K562 (cell line): ENCODE measurements around the gene GABRB1. TPM values are rescaled to one million over a fixed set of nuclear protein-coding genes. Genes with fewer than 3 reads are reported as not detected.

Source experiments
- ATAC-seq: fragments of 200-7000 bp; cut with Tn5 transposase; 3 replicates; pipeline ENCODE4 v1.9.1; 2020; ENCODE audit warnings: moderate library complexity
- BruUV-seq: library from RNA; stranded (reverse); fragments of 400-500 nt; replicated peaks from 2 replicates; lab custom pipeline; 2021; lab: Mats Ljungman, UMichigan
- CTCF ChIA-PET: fragments of 300-600 bp; formaldehyde crosslinking; extraction: SDS; loops from one replicate; lab custom pipeline; 2021; ENCODE audit warnings: low intra/inter-chr PET ratio; lab: Yijun Ruan, JAX
- POLR2A ChIA-PET: fragments of 300-600, 350-650 bp; sonication (Branson Sonifier 250); formaldehyde crosslinking; extraction: SDS; loops from one replicate; lab custom pipeline; 2021; ENCODE audit warnings: antibody characterized with exemption, inconsistent platforms; lab: Yijun Ruan, JAX
- DNase-seq, 4 experiments: peaks; one replicate each; pipeline versions ENCODE4 v3.0.0 to v3.0.0-alpha.2; 2011 to 2018; ENCODE audit warnings: low spot score in 3 of 4, mixed read lengths in 3 of 4; ENCODE audit errors: extremely low read depth in 1 of 4
- FAIRE-seq: peaks from 2 replicates; lab custom pipeline; 2011; peaks lifted over from hg19 to GRCh38; lab: Jason Lieb, UNC
- H2AFZ ChIP-seq: 2 replicates; pipeline ENCODE4 v1.6.0; 2011; ENCODE audit warnings: low read depth, low read length, control low read depth, inconsistent platforms
- H3K27ac ChIP-seq: fragments of 200-600 bp; 3 replicates; pipeline ENCODE4 v1.8.0; 2011; ENCODE audit warnings: low read depth, mild to moderate bottlenecking, control low read depth, inconsistent platforms, low read length, moderate library complexity, mixed read lengths; ENCODE audit errors: extremely low read depth
- H3K27me3 ChIP-seq, 2 experiments: fragments of 300-600 bp in 1 of 2; 2 replicates in 1 of 2; 3 replicates in 1 of 2; pipeline versions ENCODE4 v1.6.0 to v1.8.0; 2011; ENCODE audit warnings: inconsistent platforms in 2 of 2, low read length in 2 of 2, mild to moderate bottlenecking in 1 of 2, mixed read lengths in 1 of 2, moderate library complexity in 1 of 2; ENCODE audit not compliant: control insufficient read depth in 2 of 2, insufficient read depth in 2 of 2
- H3K36me3 ChIP-seq: fragments of 300-600 bp; 3 replicates; pipeline ENCODE4 v1.8.0; 2011; ENCODE audit warnings: mild to moderate bottlenecking, low read length, inconsistent platforms; ENCODE audit not compliant: control insufficient read depth, insufficient read depth
- H3K4me1 ChIP-seq, 2 experiments: fragments of 200-600 bp in 1 of 2; replicated peaks in 1 of 2; 2 replicates in 1 of 2; 3 replicates in 1 of 2; pipeline versions ENCODE4 v1.5.1 to v1.8.0; 2011; ENCODE audit warnings: inconsistent platforms in 2 of 2, low read length in 2 of 2, mild to moderate bottlenecking in 1 of 2, mixed read lengths in 1 of 2, moderate library complexity in 1 of 2; ENCODE audit not compliant: control insufficient read depth in 2 of 2, insufficient read depth in 2 of 2
- H3K4me2 ChIP-seq: 2 replicates; pipeline ENCODE4 v1.6.1; 2011; ENCODE audit warnings: low read length, control low read depth, inconsistent platforms, mixed read lengths; ENCODE audit not compliant: insufficient read depth
- H3K4me3 ChIP-seq: fragments of 200-600 bp; sonication (generic), shearing (Covaris generic); 2 replicates; pipeline ENCODE4 v1.5.1; 2016; ENCODE audit warnings: control low read depth, inconsistent platforms
- H3K79me2 ChIP-seq: fragments of 200-600 bp; 3 replicates; pipeline ENCODE4 v1.8.0; 2011; ENCODE audit warnings: low read length, inconsistent platforms; ENCODE audit not compliant: control insufficient read depth, insufficient read depth
- H3K9ac ChIP-seq, 2 experiments: 2 replicates each; pipeline versions ENCODE4 v1.6.0 to v1.6.1; 2011; ENCODE audit warnings: low read depth in 2 of 2, low read length in 2 of 2, control low read depth in 1 of 2, inconsistent platforms in 1 of 2, mild to moderate bottlenecking in 1 of 2, mixed read lengths in 1 of 2; ENCODE audit not compliant: insufficient read depth in 1 of 2
- H3K9me1 ChIP-seq: one replicate; pipeline ENCODE4 v1.6.0; 2011; ENCODE audit warnings: inconsistent platforms, mild to moderate bottlenecking, low read length, moderate library complexity; ENCODE audit not compliant: control insufficient read depth, insufficient read depth
- H3K9me3 ChIP-seq: replicated peaks from 2 replicates; pipeline ENCODE4 v1.5.1; 2011; ENCODE audit warnings: low read depth, low read length, inconsistent platforms; ENCODE audit not compliant: control insufficient read depth, insufficient read depth
- H4K20me1 ChIP-seq: replicated peaks from 2 replicates; pipeline ENCODE4 v1.6.1; 2011; ENCODE audit warnings: low read length, inconsistent platforms, mixed read lengths; ENCODE audit not compliant: control insufficient read depth, insufficient read depth
- BRF2 ChIP-seq: IDR thresholded peaks from 3 replicates; pipeline ENCODE4 v1.6.1; 2011; ENCODE audit warnings: borderline replicate concordance, mild to moderate bottlenecking; ENCODE audit not compliant: insufficient read length, insufficient read depth
- CEBPZ ChIP-seq: fragments of 150-350 bp; IDR thresholded peaks from 2 replicates; pipeline ENCODE4 v1.6.1; 2014; ENCODE audit warnings: low read depth, mild to moderate bottlenecking, low read length, borderline replicate concordance
- CREM ChIP-seq: IDR thresholded peaks from 2 replicates; pipeline ENCODE4 v1.6.1; 2014; ENCODE audit warnings: antibody characterized with exemption, low read depth
- E2F4 ChIP-seq: sonication (generic); formaldehyde crosslinking; IDR thresholded peaks from 2 replicates; pipeline ENCODE4 v1.8.0; 2022; ENCODE audit warnings: mild to moderate bottlenecking, low read depth, missing genetic modification reagents
- ETV5 ChIP-seq: sonication (generic); formaldehyde crosslinking; IDR thresholded peaks from 2 replicates; pipeline ENCODE4 v1.4.0; 2020; ENCODE audit warnings: low read depth, mild to moderate bottlenecking, missing genetic modification reagents
- FOS ChIP-seq: IDR thresholded peaks from 3 replicates; pipeline ENCODE4 v1.6.1; 2011; ENCODE audit not compliant: insufficient read length; ENCODE audit errors: extremely low read depth
- GATAD2A ChIP-seq: fragments of 450-650 bp; IDR thresholded peaks from 2 replicates; pipeline ENCODE4 v1.6.1; 2017
- HDAC3 ChIP-seq: fragments of 450-650 bp; IDR thresholded peaks from 2 replicates; pipeline ENCODE4 v1.6.1; 2018; ENCODE audit warnings: borderline replicate concordance, mild to moderate bottlenecking, moderate library complexity; ENCODE audit not compliant: partially characterized antibody
- IFI16 ChIP-seq: fragments of 250-450 bp; sonication (Bioruptor Pico); IDR thresholded peaks from 2 replicates; pipeline ENCODE4 v2.1.2; 2022; ENCODE audit warnings: mild to moderate bottlenecking, inconsistent platforms
- POLR2AphosphoS2 ChIP-seq: IDR thresholded peaks from 2 replicates; pipeline ENCODE4 v1.6.1; 2012; ENCODE audit warnings: low read length, improper control_type of control experiment
- RBM25 ChIP-seq: fragments of 200-400 bp; formaldehyde crosslinking; IDR thresholded peaks from 2 replicates; pipeline ENCODE4 v1.6.1; 2018; ENCODE audit warnings: low read length, low read depth, moderate library complexity; ENCODE audit not compliant: severe bottlenecking
- SMAD1 ChIP-seq: fragments of 150-350 bp; IDR thresholded peaks from 2 replicates; pipeline ENCODE4 v1.6.1; 2014; ENCODE audit warnings: low read length, low read depth; ENCODE audit not compliant: partially characterized antibody
- SOX6 ChIP-seq: fragments of 450-650 bp; IDR thresholded peaks from 2 replicates; pipeline ENCODE4 v1.6.1; 2014; ENCODE audit warnings: mild to moderate bottlenecking
- WGBS: fragments of 100-300 bp; shearing (Covaris generic); methylation state at CpG from one replicate; pipeline ENCODE4 v1.1.6; 2016; ENCODE audit warnings: low coverage, mixed read lengths; ENCODE audit not compliant: insufficient coverage; ENCODE audit errors: missing lambda C conversion rate; 5-methylcytosine and 5-hydroxymethylcytosine counted together
- in situ Hi-C: fragments of 300-500 bp; cut with MboI; formaldehyde crosslinking; loops from 4 replicates; pipeline ENCODE4 v1.15.0; 2018; ENCODE audit warnings: inconsistent platforms, mixed read lengths
- intact Hi-C: fragments of 100-400 bp; cut with micrococcal nuclease; formaldehyde crosslinking; loops from 2 replicates; pipeline ENCODE4 v1.14.2; 2022
- polyA plus RNA-seq, 8 experiments: library from polyadenylated mRNA; depleted of rRNA in 4 of 8; stranded (reverse) in 5 of 8; unstranded in 3 of 8; fragments of >200 nt; fragmentation: Nextera tagmentation in 2 of 8; fragmentation: Illumina TruSeq in 1 of 8; extraction: Ambion mirVana in 2 of 8; extraction: Trizol in 1 of 8; gene quantifications; 2 replicates each; pipeline versions ENCODE4 v1.2.1 to v1.2.3, GENCODE V29; 2011 to 2014; ENCODE audit warnings: inconsistent platforms in 1 of 8, missing spikeins in 1 of 8
- total RNA-seq, 7 experiments: library from RNA; depleted of rRNA in 6 of 7; stranded (reverse); fragments of >200 nt in 6 of 7; fragmentation: Illumina TruSeq in 2 of 7; extraction: Trizol in 2 of 7; gene quantifications; 2 replicates each; pipeline versions ENCODE4 v1.2.1 to v1.2.3, GENCODE V29; 2011 to 2021; ENCODE audit warnings: low replicate concordance in 1 of 7
- TF ChIP-seq, protein P1 (sequence below): fragments of 450-650 bp; formaldehyde crosslinking; IDR thresholded peaks from 2 replicates; pipeline ENCODE4 v1.4.0; 2022; ENCODE audit warnings: mild to moderate bottlenecking, moderate library complexity
- TF ChIP-seq, protein P2 (sequence below): sonication (generic); formaldehyde crosslinking; IDR thresholded peaks from 2 replicates; pipeline ENCODE4 v1.8.0; 2022; ENCODE audit warnings: mild to moderate bottlenecking, missing genetic modification reagents

GABRB1 gene
- total and polyA plus RNA-seq, 9 of the 15 experiments (the other 6 are each of a cell fraction or from before 2014, with no cell fraction given), result not detected

DNA sequence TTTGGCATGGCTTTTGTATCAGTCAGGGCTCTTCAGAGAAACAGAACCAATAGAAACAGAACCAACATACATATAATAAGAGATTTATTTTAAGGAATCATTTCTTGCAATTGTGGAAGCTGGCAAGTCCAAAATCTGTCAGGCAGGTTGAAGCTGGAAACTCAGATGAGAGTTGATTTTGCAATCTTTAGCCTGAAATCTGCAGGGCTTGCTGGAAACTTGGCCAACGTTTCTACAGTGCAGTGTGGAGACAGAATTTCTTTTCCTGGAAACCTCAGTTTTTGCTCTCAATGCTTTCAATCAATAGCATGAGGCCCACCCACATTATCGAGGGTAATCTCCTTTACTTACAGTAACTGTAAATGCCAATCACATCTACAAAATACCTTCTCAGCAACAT, 386.8 kb downstream of the GABRB1 start:
- no peak overlapping the region for H3K4me2 ChIP-seq
- BruUV-seq, result no TSS peak
- H2AFZ ChIP-seq, result no peak overlapping the region
- DNase-seq, result no peak
- 0% methylated on average over 2 of the region's 2 CpGs for WGBS
- no peak for ATAC-seq
- H3K27me3 ChIP-seq, result no peaks in the 10 kb centered on the region
- H3K9me1 ChIP-seq, result no peaks in the 10 kb centered on the region
- CTCF ChIA-PET, result no interaction called here
- H3K9me3 ChIP-seq, result no peaks in the 10 kb centered on the region
- in situ Hi-C loops (no loop called here), intact Hi-C loops (no loop called here)
- H3K79me2 ChIP-seq, result no peaks in the 10 kb centered on the region
- FAIRE-seq, result no peak
- TF ChIP-seq CEBPZ (no peak), ETV5 (CRISPR knock-in tag) (no peak), RBM25 (no peak), GATAD2A (no peak), IFI16 (CRISPR knock-in tag) (no peak), HDAC3 (no peak), POLR2AphosphoS2 (no peak), FOS (no peak), CREM (no peak), SOX6 (no peak), E2F4 (CRISPR knock-in tag) (no peak), BRF2 (no peak), SMAD1 (no peak)
- TF ChIP-seq, protein P1, sequence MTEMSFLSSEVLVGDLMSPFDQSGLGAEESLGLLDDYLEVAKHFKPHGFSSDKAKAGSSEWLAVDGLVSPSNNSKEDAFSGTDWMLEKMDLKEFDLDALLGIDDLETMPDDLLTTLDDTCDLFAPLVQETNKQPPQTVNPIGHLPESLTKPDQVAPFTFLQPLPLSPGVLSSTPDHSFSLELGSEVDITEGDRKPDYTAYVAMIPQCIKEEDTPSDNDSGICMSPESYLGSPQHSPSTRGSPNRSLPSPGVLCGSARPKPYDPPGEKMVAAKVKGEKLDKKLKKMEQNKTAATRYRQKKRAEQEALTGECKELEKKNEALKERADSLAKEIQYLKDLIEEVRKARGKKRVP (CRISPR knock-in tag), result no peak
- TF ChIP-seq, protein P2, sequence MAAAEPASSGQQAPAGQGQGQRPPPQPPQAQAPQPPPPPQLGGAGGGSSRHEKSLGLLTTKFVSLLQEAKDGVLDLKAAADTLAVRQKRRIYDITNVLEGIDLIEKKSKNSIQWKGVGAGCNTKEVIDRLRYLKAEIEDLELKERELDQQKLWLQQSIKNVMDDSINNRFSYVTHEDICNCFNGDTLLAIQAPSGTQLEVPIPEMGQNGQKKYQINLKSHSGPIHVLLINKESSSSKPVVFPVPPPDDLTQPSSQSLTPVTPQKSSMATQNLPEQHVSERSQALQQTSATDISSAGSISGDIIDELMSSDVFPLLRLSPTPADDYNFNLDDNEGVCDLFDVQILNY, result no peak
- no peak overlapping the region for H3K27ac ChIP-seq
- no peaks in the 10 kb centered on the region for H4K20me1 ChIP-seq
- no peaks in the 10 kb centered on the region for H3K36me3 ChIP-seq
- no peak overlapping the region for H3K9ac ChIP-seq
- POLR2A ChIA-PET, result no interaction called here
- H3K4me1 ChIP-seq, result no peaks in the 10 kb centered on the region
- H3K4me3 ChIP-seq, result no peak overlapping the region
